ENCODE measurements around the gene DAB2.
A peak's percentile ranks its signal among the peaks of the same experiment; 100 is the strongest.

Gene DAB2

GRCh38 chr5:39400713-39401578 lies 23.8 kb downstream of the DAB2 start:
- ChIA-PET POLR2A (ENCODE audit: low non-redundant PET) (no interaction called here), CTCF (interaction anchor here (0.6 kb wide), 1 partner anchor 16 kb away, joined by 4 read pairs; no protein-coding TSS in a partner anchor)
- no peak for TF ChIP-seq CTCF (conservative IDR thresholded peaks at IDR 0.05; ENCODE audit: low read depth)
- H3K27ac ChIP-seq: no peak overlapping the region
- DNase-seq (ENCODE audit: low spot score): no peak

- CTCF ChIA-PET: interaction anchor here (0.9 kb wide), 1 partner anchor 148 kb away, joined by 4 read pairs; no protein-coding TSS in a partner anchor
- peak; percentile 82 for DNase-seq (ENCODE audit: low spot score)
- POLR2A ChIA-PET (ENCODE audit: low non-redundant PET): no interaction called here
- TF ChIP-seq CTCF (conservative IDR thresholded peaks at IDR 0.05; ENCODE audit: low read depth): no peak
- no peak overlapping the region for H3K27ac ChIP-seq
These were observed 25.4 kb downstream of the DAB2 start for GRCh38 chr5:39399135-39400036.

DNA sequence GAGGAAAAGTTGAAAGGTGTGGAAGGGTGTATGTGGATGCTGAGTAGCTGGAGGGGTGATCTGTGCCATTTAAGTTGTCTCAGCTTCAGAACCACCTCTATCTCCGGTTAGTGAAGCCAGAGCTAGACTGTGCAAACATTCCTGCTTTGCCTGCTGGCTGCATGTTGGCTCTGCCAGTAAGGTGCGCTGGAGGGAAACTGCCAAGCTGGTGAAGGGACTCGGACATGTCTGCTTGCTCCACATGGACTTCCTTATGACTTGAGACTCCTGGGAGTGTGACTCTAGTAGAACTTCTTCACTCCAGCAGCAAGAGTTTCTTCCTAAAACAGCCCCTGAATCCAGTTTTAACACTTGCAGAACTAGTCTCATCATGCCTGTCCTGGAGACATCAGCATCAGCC lies 27.9 kb downstream of the DAB2 start:
- POLR2A ChIA-PET (ENCODE audit: low non-redundant PET): no interaction called here
- no peak for TF ChIP-seq CTCF (conservative IDR thresholded peaks at IDR 0.05; ENCODE audit: low read depth)
- H3K27ac ChIP-seq: no peak overlapping the region
- DNase-seq (ENCODE audit: low spot score): no peak
- CTCF ChIA-PET: interaction anchor here (1.0 kb wide), 1 partner anchor 11 kb away, joined by 3 read pairs; no protein-coding TSS in a partner anchor

DNA sequence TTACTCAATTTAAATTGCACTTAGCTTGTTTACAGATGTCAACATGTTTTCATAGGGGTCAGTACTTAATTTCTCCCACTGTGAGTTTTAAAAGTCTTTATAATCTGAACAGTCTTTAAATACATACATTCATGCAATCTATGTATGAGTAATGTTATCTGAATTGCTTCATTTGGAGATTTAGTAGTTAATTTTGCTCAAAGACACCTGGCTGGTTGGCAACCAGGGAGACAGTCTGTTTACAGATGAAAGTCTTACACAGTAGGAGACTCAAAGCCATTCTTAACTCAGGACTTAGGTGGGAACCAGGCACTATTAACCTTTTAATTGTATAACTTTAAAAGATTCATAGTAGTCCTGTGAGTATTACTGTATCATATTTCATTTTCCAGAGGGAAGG lies 29.3 kb downstream of the DAB2 start:
- no peak for DNase-seq (ENCODE audit: low spot score)
- POLR2A ChIA-PET (ENCODE audit: low non-redundant PET): no interaction called here
- no peak overlapping the region for H3K27ac ChIP-seq
- CTCF ChIA-PET: no interaction called here
- no peak for TF ChIP-seq CTCF (conservative IDR thresholded peaks at IDR 0.05; ENCODE audit: low read depth)

GRCh38 chr5:39394946-39395345 lies 29.8 kb downstream of the DAB2 start:
- TF ChIP-seq CTCF (conservative IDR thresholded peaks at IDR 0.05; ENCODE audit: low read depth): no peak
- peak; percentile 28 for DNase-seq (ENCODE audit: low spot score)
- no peak overlapping the region for H3K27ac ChIP-seq
- ChIA-PET POLR2A (ENCODE audit: low non-redundant PET) (no interaction called here), CTCF (no interaction called here)

- POLR2A ChIA-PET (ENCODE audit: low non-redundant PET): no interaction called here
- no peak overlapping the region for H3K27ac ChIP-seq
- CTCF ChIA-PET: interaction anchor here (2.1 kb wide), 1 partner anchor 15 kb away, joined by 6 read pairs; no protein-coding TSS in a partner anchor
- no peak for DNase-seq (ENCODE audit: low spot score)
- TF ChIP-seq CTCF (conservative IDR thresholded peaks at IDR 0.05; ENCODE audit: low read depth): no peak
These were observed 33.8 kb downstream of the DAB2 start for GRCh38 chr5:39390945-39391344.

Measured in RWPE1 (cell line).